ENCODE data around the gene SHC2.
"Not testable (repeated sequence)": the region's sequence is repeated elsewhere in the genome, so short reads cannot be mapped to it uniquely, and the experiment has no call there.

SHC2 gene

DNA sequence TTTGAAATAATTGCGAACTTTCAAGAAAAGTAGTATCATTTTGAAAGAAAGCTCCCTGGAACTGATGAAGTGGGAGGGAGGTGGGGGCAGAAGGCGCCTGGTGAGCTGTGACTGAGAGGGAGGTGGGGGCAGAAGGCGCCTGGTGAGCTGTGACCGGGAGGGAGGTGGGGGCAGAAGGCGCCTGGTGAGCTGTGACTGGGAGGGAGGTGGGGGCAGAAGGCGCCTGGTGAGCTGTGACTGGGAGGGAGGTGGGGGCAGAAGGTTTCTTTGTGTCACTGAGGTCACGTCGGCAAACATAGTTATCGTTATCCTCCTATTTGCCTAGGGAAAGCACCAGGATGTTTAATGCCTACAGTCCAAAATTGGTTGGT is 76.0 kb downstream of the SHC2 start:
- TF ChIP-seq, protein P1, sequence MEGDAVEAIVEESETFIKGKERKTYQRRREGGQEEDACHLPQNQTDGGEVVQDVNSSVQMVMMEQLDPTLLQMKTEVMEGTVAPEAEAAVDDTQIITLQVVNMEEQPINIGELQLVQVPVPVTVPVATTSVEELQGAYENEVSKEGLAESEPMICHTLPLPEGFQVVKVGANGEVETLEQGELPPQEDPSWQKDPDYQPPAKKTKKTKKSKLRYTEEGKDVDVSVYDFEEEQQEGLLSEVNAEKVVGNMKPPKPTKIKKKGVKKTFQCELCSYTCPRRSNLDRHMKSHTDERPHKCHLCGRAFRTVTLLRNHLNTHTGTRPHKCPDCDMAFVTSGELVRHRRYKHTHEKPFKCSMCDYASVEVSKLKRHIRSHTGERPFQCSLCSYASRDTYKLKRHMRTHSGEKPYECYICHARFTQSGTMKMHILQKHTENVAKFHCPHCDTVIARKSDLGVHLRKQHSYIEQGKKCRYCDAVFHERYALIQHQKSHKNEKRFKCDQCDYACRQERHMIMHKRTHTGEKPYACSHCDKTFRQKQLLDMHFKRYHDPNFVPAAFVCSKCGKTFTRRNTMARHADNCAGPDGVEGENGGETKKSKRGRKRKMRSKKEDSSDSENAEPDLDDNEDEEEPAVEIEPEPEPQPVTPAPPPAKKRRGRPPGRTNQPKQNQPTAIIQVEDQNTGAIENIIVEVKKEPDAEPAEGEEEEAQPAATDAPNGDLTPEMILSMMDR (IDR thresholded peaks at IDR 0.05; ENCODE audit: insufficient read depth, low read length, missing control alignments): no peak
- ChIA-PET CTCF (interaction anchor here (1.6 kb wide), 1 partner anchor 122 kb away, joined by 6 read pairs; the partner anchor contains the start of gene TPGS1), POLR2A (no interaction called here)
- no peak overlapping the region for H3K4me3 ChIP-seq (ENCODE audit: low read depth, low read length)
- DNase-seq (ENCODE audit: low read depth, low spot score): no peak

DNA sequence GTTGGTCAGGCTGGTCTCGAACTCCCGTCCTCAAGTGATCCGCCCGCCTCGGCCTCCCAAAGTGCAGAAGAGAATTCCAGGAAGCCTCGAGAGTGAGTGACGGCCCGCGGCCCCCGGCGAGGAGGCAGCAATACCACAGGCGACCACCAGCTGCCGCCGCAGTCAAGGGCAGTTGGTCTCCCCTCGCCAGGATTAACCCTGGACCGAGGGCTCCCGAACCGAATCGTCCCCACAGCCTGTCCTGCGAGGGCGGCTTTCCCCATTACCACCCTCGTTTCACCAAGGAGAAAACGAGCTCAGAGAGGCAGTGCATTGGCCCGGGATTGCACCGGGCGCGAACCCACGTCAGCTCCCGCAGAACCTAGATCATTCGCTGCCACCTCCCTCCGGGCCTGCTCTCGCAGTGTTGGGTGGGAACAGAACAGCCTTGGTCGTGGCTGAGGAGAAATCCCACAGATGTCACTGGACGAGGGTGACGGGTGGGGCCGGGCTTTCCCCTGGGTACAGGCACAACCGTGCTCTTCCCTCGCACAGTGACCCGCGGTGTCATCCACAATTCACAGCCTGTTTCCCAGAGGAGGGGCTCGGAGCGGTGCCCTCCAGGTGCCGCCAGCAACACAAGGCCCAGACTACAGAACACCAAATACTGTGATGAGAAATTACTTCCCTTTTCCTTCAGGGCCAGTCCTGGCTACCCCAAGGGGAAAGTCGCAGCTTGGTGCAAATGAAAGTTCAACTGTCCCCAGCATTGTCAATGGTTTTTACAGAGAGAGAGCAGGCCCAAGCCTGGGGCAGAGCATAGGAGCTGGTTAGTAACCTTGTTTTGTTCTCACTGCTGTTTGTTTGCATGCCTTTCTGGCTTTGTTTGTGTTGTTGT is 76.7 kb downstream of the SHC2 start:
- CTCF ChIA-PET: interaction anchor here (1.6 kb wide), 1 partner anchor 123 kb away, joined by 6 read pairs; the partner anchor contains the start of gene TPGS1
- TF ChIP-seq, protein P1 (IDR thresholded peaks at IDR 0.05; ENCODE audit: insufficient read depth, low read length, missing control alignments): peak; percentile 46
- POLR2A ChIA-PET: no interaction called here
- DNase-seq (ENCODE audit: low read depth, low spot score): no peak
- no peak overlapping the region for H3K4me3 ChIP-seq (ENCODE audit: low read depth, low read length)

DNA sequence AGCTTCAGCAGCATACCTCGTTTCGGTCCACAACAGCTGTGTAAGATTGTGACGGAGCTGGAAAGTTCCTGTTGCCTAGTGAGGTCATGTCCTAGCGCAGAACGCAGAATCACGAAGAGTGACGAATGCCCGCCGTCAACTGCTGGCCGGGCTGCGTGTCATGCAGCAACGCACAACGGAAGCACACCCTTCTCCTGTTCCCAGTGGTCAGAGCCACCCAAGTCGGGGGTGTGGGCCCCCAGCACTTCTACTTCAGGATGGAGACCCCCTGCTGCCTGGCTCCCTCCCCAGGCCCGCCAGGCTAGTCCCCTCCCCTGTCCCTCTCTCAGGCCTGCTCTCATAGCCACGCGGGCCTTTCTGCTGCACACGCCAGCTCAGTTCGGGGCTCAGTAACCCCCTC is 77.8 kb downstream of the SHC2 start:
- ChIA-PET CTCF (no interaction called here), POLR2A (no interaction called here)
- DNase-seq (ENCODE audit: low read depth, low spot score): no peak
- H3K4me3 ChIP-seq (ENCODE audit: low read depth, low read length): no peak overlapping the region
- TF ChIP-seq, protein P1 (IDR thresholded peaks at IDR 0.05; ENCODE audit: insufficient read depth, low read length, missing control alignments): no peak

DNA sequence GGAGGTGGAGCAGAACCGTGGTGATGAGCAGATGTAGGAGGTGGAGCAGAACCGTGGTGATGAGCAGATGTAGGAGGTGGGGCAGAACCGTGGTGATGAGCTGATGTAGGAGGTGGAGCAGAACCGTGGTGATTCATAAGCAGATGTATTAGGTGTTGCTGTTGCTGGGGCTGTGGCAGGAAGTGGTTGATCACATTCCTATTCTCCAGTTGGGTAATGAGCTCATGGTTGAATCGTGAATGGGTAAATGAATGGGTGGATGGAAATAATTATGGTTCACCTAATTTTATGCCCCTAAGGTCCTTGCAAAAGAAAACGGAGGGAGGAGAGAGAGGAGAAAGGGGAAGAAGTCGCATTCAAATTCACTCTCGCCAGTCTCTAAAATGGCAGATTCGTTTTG is 78.3 kb downstream of the SHC2 start:
- POLR2A ChIA-PET; H3K4me3 ChIP-seq (ENCODE audit: low read depth, low read length); CTCF ChIA-PET: not testable (repeated sequence)
- DNase-seq (ENCODE audit: low read depth, low spot score): peak; percentile 3

DNA sequence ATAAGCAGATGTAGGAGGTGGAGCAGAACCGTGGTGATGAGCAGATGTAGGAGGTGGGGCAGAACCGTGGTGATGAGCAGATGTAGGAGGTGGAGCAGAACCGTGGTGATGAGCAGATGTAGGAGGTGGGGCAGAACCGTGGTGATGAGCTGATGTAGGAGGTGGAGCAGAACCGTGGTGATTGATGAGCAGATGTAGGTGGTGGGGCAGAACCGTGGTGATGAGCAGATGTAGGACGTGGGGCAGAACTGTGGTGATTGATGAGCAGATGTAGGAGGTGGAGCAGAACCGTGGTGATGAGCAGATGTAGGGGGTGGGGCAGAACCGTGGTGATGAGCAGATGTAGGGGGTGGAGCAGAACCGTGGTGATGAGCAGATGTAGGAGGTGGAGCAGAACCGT is 78.9 kb downstream of the SHC2 start:
- H3K4me3 ChIP-seq (ENCODE audit: low read depth, low read length); CTCF ChIA-PET; DNase-seq (ENCODE audit: low read depth, low spot score); POLR2A ChIA-PET: not testable (repeated sequence)

DNA sequence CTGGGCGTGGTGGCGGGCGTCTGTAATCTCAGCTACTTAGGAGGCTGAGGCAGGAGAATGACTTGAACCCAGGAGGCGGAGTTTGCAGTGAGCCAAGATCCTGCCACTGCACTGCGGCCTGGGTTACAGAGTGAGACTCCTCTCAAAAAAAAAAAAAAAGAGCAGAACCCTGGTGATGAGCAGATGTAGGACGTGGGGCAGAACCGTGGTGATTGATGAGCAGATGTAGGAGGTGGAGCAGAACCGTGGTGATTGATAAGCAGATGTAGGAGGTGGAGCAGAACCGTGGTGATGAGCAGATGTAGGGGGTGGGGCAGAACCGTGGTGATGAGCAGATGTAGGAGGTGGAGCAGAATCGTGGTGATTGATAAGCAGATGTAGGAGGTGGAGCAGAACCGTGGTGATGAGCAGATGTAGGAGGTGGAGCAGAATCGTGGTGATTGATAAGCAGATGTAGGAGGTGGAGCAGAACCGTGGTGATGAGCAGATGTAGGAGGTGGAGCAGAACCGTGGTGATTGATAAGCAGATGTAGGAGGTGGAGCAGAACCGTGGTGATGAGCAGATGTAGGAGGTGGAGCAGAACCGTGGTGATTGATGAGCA is 80.1 kb downstream of the SHC2 start:
- H3K4me3 ChIP-seq (ENCODE audit: low read depth, low read length); CTCF ChIA-PET; POLR2A ChIA-PET; DNase-seq (ENCODE audit: low read depth, low spot score): not testable (repeated sequence)

DNA sequence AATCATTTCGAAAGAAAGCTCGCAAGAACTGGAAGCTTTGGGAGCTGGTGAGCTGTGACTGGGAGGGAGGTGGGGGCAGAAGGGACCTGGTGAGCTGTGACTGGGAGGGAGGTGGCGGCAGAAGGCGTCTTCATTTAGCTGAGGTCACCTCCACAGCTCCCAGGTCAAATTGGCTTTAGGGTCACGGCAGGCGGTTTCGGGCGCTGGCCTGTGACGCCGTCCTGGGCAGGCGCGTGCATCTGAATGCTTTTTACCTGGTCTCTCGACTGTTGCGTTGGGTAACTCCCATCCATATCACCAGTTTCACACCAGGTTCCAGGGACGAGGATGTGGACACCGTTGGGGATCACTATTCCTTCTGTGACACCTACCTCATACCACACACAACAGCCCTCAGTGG is 81.0 kb downstream of the SHC2 start:
- ChIA-PET POLR2A (no interaction called here), CTCF (no interaction called here)
- TF ChIP-seq, protein P1 (IDR thresholded peaks at IDR 0.05; ENCODE audit: insufficient read depth, low read length, missing control alignments): no peak
- no peak overlapping the region for H3K4me3 ChIP-seq (ENCODE audit: low read depth, low read length)
- no peak for DNase-seq (ENCODE audit: low read depth, low spot score)

DNA sequence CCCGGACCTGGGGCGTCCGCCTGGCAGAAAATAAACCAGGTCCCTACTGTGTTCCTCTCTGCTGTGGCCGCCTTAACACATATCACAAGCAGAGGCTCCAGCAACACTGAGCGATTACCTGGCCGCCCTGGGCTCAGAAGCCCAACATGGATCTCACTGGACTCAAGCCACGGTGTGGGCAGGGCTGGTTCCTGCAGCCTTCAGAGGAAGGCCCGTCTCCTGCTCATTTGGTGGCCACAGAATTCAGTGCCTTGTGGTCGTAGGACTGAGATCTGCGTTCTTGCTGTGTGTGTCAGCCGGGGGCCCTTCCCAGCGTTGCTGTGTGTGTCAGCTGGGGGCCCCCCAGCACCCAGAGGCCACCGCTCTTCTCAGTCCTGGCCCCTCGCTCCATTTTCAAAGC is 82.1 kb downstream of the SHC2 start:
- no peak for DNase-seq (ENCODE audit: low read depth, low spot score)
- ChIA-PET POLR2A (no interaction called here), CTCF (no interaction called here)
- H3K4me3 ChIP-seq (ENCODE audit: low read depth, low read length): no peak overlapping the region
- TF ChIP-seq, protein P1 (IDR thresholded peaks at IDR 0.05; ENCODE audit: insufficient read depth, low read length, missing control alignments): no peak
